VCaP (cell line): ENCODE data around the gene GPR65.

ENCODE experiments used
- H3K27ac ChIP-seq: fragments of 450-650 bp; 2 replicates; pipeline ENCODE4 v1.5.1; 2017
- TF ChIP-seq, protein P1 (sequence below): fragments of 450-650 bp; conservative IDR thresholded peaks from 2 replicates; pipeline ENCODE4 v1.5.1; 2017; ENCODE audit warnings: mild to moderate bottlenecking, moderate library complexity

The GPR65 gene

GRCh38 chr14:88043529-88044443 is 38.9 kb downstream of the GPR65 start:
- TF ChIP-seq, protein P1, sequence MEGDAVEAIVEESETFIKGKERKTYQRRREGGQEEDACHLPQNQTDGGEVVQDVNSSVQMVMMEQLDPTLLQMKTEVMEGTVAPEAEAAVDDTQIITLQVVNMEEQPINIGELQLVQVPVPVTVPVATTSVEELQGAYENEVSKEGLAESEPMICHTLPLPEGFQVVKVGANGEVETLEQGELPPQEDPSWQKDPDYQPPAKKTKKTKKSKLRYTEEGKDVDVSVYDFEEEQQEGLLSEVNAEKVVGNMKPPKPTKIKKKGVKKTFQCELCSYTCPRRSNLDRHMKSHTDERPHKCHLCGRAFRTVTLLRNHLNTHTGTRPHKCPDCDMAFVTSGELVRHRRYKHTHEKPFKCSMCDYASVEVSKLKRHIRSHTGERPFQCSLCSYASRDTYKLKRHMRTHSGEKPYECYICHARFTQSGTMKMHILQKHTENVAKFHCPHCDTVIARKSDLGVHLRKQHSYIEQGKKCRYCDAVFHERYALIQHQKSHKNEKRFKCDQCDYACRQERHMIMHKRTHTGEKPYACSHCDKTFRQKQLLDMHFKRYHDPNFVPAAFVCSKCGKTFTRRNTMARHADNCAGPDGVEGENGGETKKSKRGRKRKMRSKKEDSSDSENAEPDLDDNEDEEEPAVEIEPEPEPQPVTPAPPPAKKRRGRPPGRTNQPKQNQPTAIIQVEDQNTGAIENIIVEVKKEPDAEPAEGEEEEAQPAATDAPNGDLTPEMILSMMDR, result no peak
- no peak overlapping the region for H3K27ac ChIP-seq

DNA sequence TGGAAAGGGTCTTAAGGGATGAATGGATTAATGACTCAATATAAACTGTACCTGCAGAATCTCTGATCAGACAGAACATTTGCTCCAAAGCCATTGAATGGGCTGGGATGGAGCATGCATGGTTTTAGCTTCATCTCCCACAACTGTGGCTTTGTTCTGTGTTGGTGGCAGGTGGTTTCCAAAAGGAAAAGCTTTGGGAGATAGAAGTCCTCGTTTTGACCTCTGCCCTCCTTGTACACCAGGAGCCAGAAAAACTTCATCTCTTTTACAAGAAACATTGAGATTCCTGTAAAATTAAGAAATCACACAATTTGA is 39.5 kb downstream of the GPR65 start:
- no peak overlapping the region for H3K27ac ChIP-seq
- TF ChIP-seq, protein P1, result no peak

GRCh38 chr14:88044776-88045446 is 40.0 kb downstream of the GPR65 start:
- TF ChIP-seq, protein P1, result no peak
- H3K27ac ChIP-seq, result no peak overlapping the region

DNA sequence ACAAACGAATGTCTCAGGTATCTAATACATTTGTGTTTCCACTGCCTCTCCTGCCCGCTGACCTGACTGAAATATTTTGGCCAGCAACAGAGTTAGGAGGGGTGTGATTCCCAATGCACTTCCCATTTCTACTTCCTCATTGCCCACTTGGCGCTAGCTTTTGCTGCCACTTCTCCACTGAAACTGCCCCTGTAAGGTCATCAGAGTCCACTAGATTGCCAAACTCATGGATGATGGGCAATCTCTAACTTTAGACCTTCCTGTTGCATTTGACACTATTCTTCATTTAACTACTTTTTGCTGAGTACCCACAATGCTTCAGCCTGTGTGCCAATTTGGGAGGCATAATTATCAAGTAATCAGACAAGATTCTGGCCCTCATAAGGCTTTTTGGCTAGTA is 40.8 kb downstream of the GPR65 start:
- H3K27ac ChIP-seq, result no peak overlapping the region

DNA sequence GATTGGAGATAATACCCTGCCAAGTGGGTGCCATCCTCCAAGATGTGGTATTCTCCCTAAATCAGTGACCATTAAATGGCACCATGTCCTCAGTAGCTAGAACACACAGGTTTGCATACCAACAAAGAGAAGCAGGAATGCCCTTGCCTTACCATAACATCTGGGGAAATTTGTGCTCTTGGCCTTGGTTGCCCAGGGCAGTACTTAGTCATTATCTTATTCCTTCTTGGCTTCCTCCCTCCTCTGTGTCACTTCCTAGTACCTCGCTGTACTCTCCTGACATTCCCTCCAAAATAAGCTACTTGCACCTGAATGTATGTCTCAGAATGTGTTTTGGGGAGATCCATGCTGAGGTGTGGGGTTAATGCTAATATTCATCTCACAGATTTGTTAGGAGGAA is 43.4 kb downstream of the GPR65 start:
- H3K27ac ChIP-seq, result no peak overlapping the region
- TF ChIP-seq, protein P1, result no peak

More for the DNA sequence above, 40.8 kb downstream of the GPR65 start:
- TF ChIP-seq, protein P1, result no peak

GRCh38 chr14:88049266-88049665 is 44.3 kb downstream of the GPR65 start:
- no peak overlapping the region for H3K27ac ChIP-seq
- TF ChIP-seq, protein P1, result no peak

DNA sequence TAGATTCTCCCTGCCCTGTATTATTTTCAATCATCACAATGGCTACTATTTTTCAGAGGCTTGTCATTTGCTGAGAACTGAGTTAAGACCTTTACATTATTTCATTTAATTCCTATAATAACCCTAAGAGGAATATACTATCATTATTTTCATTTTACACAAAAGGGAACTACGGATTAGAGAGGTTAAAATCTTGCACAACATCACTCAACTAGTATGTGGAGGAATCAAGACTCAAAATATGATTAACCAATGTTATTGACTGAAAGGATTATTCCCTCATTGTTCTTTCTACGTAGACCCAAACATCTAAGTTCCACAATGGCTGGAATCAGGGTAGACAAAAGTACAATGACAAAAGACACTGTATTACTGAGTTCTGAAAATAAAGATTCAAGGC is 45.0 kb downstream of the GPR65 start:
- TF ChIP-seq, protein P1, result no peak
- no peak overlapping the region for H3K27ac ChIP-seq
